Ureter (tissue), 1 donor: ENCODE data around the gene CYP17A1. TPM values are rescaled to one million over a fixed set of nuclear protein-coding genes. Genes with fewer than 3 reads are reported as not detected.
A peak's percentile ranks its signal among the peaks of the same experiment; 100 is the strongest.
"Not testable (repeated sequence)": the region's sequence is repeated elsewhere in the genome, so short reads cannot be mapped to it uniquely, and the experiment has no call there.

ENCODE experiments used
- DNase-seq: peaks from one replicate; pipeline ENCODE4 v3.0.0-alpha.2; 2020; ENCODE audit warnings: low spot score
- total RNA-seq: library from RNA; stranded (reverse); gene quantifications from one replicate; pipeline ENCODE4 v1.2.4, GENCODE V29; 2023
- donor health status: DM: yes; HTN: yes; CAD: no.

Gene CYP17A1
- 1.1 TPM for total RNA-seq

- no peak for DNase-seq
These were observed at the start of gene CYP17A1 for GRCh38 chr10:102837230-102837721. Gene CYP17A1 (minus strand): TSS chr10:102837413. CDS start chr10:102837361, 52 bp downstream.

GRCh38 chr10:102880256-102880655 is 43.0 kb upstream of the CYP17A1 start:
- DNase-seq = no peak

- no peak for DNase-seq
These were observed 41.4 kb upstream of the CYP17A1 start for GRCh38 chr10:102878629-102879028.

- no peak for DNase-seq
These were observed 39.5 kb upstream of the CYP17A1 start for GRCh38 chr10:102876747-102877153.

- DNase-seq = no peak
These were observed 35.0 kb upstream of the CYP17A1 start for GRCh38 chr10:102872163-102872562.

GRCh38 chr10:102870221-102870620 is 33.0 kb upstream of the CYP17A1 start:
- no peak for DNase-seq

- no peak for DNase-seq
These were observed 32.3 kb upstream of the CYP17A1 start, which contains the start of gene AS3MT for GRCh38 chr10:102869258-102870198. Gene AS3MT (plus strand): TSS chr10:102869470. CDS start chr10:102869593, 123 bp downstream.

GRCh38 chr10:102868911-102869257 is 31.7 kb upstream of the CYP17A1 start:
- DNase-seq = no peak

GRCh38 chr10:102865620-102866019 is 28.4 kb upstream of the CYP17A1 start:
- DNase-seq = no peak

- DNase-seq = no peak
These were observed 26.4 kb upstream of the CYP17A1 start for GRCh38 chr10:102863660-102864059.

GRCh38 chr10:102859911-102860310 is 22.7 kb upstream of the CYP17A1 start:
- DNase-seq = no peak

- peak; percentile 4 for DNase-seq
These were observed 19.7 kb upstream of the CYP17A1 start for GRCh38 chr10:102856758-102857424.

- peak; percentile 25 for DNase-seq
These were observed 18.7 kb upstream of the CYP17A1 start for GRCh38 chr10:102855731-102856436.

GRCh38 chr10:102853237-102853636 is 16.0 kb upstream of the CYP17A1 start:
- DNase-seq = not testable (repeated sequence)

GRCh38 chr10:102850025-102850518 is 12.9 kb upstream of the CYP17A1 start:
- DNase-seq = no peak

GRCh38 chr10:102845352-102845902 is 8.2 kb upstream of the CYP17A1 start:
- DNase-seq = no peak

- DNase-seq = not testable (repeated sequence)
These were observed 7.1 kb upstream of the CYP17A1 start for GRCh38 chr10:102844190-102844776.

GRCh38 chr10:102843139-102843538 is 5.9 kb upstream of the CYP17A1 start:
- DNase-seq = not testable (repeated sequence)

GRCh38 chr10:102841827-102842345 is 4.7 kb upstream of the CYP17A1 start:
- DNase-seq = no peak

GRCh38 chr10:102838276-102838927 is 1.2 kb upstream of the CYP17A1 start:
- DNase-seq = not testable (repeated sequence)
